HepG2 (cell line): ENCODE measurements around the gene EVL. TPM values are rescaled to one million over a fixed set of nuclear protein-coding genes. Genes with fewer than 3 reads are reported as not detected.

Experiments used
- FOSL2 ChIP-seq: sonication (generic); formaldehyde crosslinking; IDR thresholded peaks from 2 replicates; pipeline ENCODE4 v1.4.0; 2020; ENCODE audit warnings: missing genetic modification reagents
- FOXJ3 ChIP-seq: sonication (generic); formaldehyde crosslinking; IDR thresholded peaks from 2 replicates; pipeline ENCODE4 v1.4.0; 2020; ENCODE audit warnings: missing genetic modification reagents, mild to moderate bottlenecking, borderline replicate concordance
- GZF1 ChIP-seq: sonication (generic); formaldehyde crosslinking; IDR thresholded peaks from 2 replicates; pipeline ENCODE4 v1.5.1; 2020; ENCODE audit warnings: mild to moderate bottlenecking, missing genetic modification reagents
- HDAC2 ChIP-seq: sonication (generic); formaldehyde crosslinking; IDR thresholded peaks from 2 replicates; pipeline ENCODE4 v1.4.0; 2020; ENCODE audit warnings: missing genetic modification reagents
- KMT2A ChIP-seq: sonication (generic); formaldehyde crosslinking; IDR thresholded peaks from 2 replicates; pipeline ENCODE4 v1.4.0; 2020; ENCODE audit warnings: missing genetic modification reagents
- MED1 ChIP-seq: sonication (generic); formaldehyde crosslinking; IDR thresholded peaks from 2 replicates; pipeline ENCODE4 v1.4.0; 2020; ENCODE audit warnings: missing genetic modification reagents
- MIXL1 ChIP-seq: IDR thresholded peaks from 2 replicates; pipeline ENCODE4 v1.6.1; 2016
- MTF1 ChIP-seq: sonication (generic); formaldehyde crosslinking; IDR thresholded peaks from 2 replicates; pipeline ENCODE4 v1.5.0; 2020; ENCODE audit warnings: missing genetic modification reagents
- NCOR1 ChIP-seq: fragments of 200-600 bp; sonication (generic); IDR thresholded peaks from 2 replicates; pipeline ENCODE4 v1.7.0; 2017; ENCODE audit warnings: antibody characterized with exemption, low read length, borderline replicate concordance
- NPAS2 ChIP-seq: sonication (generic); formaldehyde crosslinking; IDR thresholded peaks from 2 replicates; pipeline ENCODE4 v1.8.0; 2022; ENCODE audit warnings: mild to moderate bottlenecking, missing genetic modification reagents, borderline replicate concordance
- RAD21 ChIP-seq: fragments of 450-650 bp; formaldehyde crosslinking; IDR thresholded peaks from 2 replicates; pipeline ENCODE4 v1.5.0; 2020; ENCODE audit warnings: mild to moderate bottlenecking
- TRIM24 ChIP-seq: sonication (generic); formaldehyde crosslinking; IDR thresholded peaks from 2 replicates; pipeline ENCODE4 v1.8.0; 2022; ENCODE audit warnings: mild to moderate bottlenecking, missing genetic modification reagents
- ZBTB8A ChIP-seq: sonication (generic); formaldehyde crosslinking; IDR thresholded peaks from 2 replicates; pipeline ENCODE4 v1.4.0; 2020; ENCODE audit warnings: mild to moderate bottlenecking, low read depth, missing genetic modification reagents, borderline replicate concordance
- ZFP41 ChIP-seq: sonication (generic); formaldehyde crosslinking; IDR thresholded peaks from 2 replicates; pipeline ENCODE4 v1.4.0; 2020; ENCODE audit warnings: mild to moderate bottlenecking, missing genetic modification reagents, borderline replicate concordance
- ZNF672 ChIP-seq: sonication (generic); formaldehyde crosslinking; IDR thresholded peaks from 2 replicates; pipeline ENCODE4 v1.8.1; 2022; ENCODE audit warnings: missing genetic modification reagents
- ZNF709 ChIP-seq: sonication (generic); formaldehyde crosslinking; IDR thresholded peaks from 2 replicates; pipeline ENCODE4 v1.5.0; 2020; ENCODE audit warnings: mild to moderate bottlenecking, missing genetic modification reagents
- ZNF766 ChIP-seq: sonication (generic); formaldehyde crosslinking; IDR thresholded peaks from 2 replicates; pipeline ENCODE4 v1.5.0; 2020; ENCODE audit warnings: missing genetic modification reagents, borderline replicate concordance
- polyA plus RNA-seq, 8 experiments: library from polyadenylated mRNA; depleted of rRNA in 3 of 8; stranded (reverse) in 7 of 8; unstranded in 1 of 8; fragments of >200 nt; fragmentation: Illumina TruSeq in 4 of 8; extraction: Trizol in 4 of 8; gene quantifications; 2 replicates each; pipeline versions ENCODE4 v1.2.1 to v1.2.3, GENCODE V29; 2011 to 2016; ENCODE audit warnings: low read depth in 4 of 8, missing spikeins in 1 of 8, mixed read lengths in 1 of 8; ENCODE audit not compliant: insufficient read depth in 1 of 8
- total RNA-seq, 5 experiments: library from RNA; depleted of rRNA; stranded (reverse); fragments of >200 nt; fragmentation: Illumina TruSeq; extraction: Trizol; gene quantifications; 2 replicates each; pipeline ENCODE4 v1.2.3, GENCODE V29; 2016; ENCODE audit warnings: low read depth in 1 of 5
- TF ChIP-seq, protein P1 (sequence below): sonication (generic); formaldehyde crosslinking; IDR thresholded peaks from 2 replicates; pipeline ENCODE4 v1.9.0; 2021; ENCODE audit warnings: missing genetic modification reagents, borderline replicate concordance
- TF ChIP-seq, protein P2 (sequence below): sonication (generic); formaldehyde crosslinking; IDR thresholded peaks from 2 replicates; pipeline ENCODE4 v1.4.0; 2020; ENCODE audit warnings: missing genetic modification reagents
- TF ChIP-seq, protein P3 (sequence below): sonication (generic); formaldehyde crosslinking; IDR thresholded peaks from 2 replicates; pipeline ENCODE4 v1.4.0; 2020; ENCODE audit warnings: missing genetic modification reagents
- TF ChIP-seq, protein P4 (sequence below): sonication (generic); formaldehyde crosslinking; conservative IDR thresholded peaks from 2 replicates; pipeline ENCODE4 v1.8.0; 2022; ENCODE audit warnings: low read depth, missing genetic modification reagents
- TF ChIP-seq, protein P5 (sequence below): sonication (generic); formaldehyde crosslinking; IDR thresholded peaks from 2 replicates; pipeline ENCODE4 v1.8.1; 2023; ENCODE audit warnings: mild to moderate bottlenecking, moderate library complexity, missing genetic modification reagents

Gene EVL
- total and polyA plus RNA-seq, 2 of the 13 experiments (the other 11 are each of a cell fraction or from before 2014, with no cell fraction given) = 15.1 to 31.2 TPM

DNA sequence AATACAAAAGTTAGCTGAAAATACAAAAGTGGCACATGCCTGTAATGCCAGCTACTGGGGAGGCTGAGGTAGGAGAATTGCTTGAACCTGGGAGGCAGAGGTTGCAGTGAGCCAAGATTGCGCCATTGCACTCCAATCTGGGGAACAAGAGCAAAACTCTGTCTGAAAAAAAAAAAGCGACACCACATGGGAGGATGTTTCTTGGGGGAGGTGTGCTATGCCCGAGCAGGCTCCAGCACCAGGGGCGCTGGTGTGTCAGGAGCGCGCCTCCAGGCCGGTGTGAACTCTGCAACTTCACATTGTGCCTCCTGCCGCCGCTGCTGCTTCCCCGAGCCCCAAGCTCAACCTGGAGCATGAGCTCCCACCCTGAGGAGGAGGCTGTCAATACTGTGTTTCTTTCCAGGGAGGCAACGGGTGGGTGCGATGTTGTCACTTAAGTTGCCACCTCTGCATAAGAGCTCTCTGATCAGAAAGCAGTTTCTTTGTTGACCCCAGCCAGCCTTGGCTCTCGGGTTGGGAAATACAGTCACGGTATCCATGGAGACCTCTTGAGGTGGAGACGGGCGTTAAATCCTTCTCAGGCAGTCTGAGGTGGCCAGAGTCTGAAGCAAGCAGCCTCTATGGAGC, 75.3 kb downstream of the EVL start (continued):
- TF ChIP-seq, protein P1, sequence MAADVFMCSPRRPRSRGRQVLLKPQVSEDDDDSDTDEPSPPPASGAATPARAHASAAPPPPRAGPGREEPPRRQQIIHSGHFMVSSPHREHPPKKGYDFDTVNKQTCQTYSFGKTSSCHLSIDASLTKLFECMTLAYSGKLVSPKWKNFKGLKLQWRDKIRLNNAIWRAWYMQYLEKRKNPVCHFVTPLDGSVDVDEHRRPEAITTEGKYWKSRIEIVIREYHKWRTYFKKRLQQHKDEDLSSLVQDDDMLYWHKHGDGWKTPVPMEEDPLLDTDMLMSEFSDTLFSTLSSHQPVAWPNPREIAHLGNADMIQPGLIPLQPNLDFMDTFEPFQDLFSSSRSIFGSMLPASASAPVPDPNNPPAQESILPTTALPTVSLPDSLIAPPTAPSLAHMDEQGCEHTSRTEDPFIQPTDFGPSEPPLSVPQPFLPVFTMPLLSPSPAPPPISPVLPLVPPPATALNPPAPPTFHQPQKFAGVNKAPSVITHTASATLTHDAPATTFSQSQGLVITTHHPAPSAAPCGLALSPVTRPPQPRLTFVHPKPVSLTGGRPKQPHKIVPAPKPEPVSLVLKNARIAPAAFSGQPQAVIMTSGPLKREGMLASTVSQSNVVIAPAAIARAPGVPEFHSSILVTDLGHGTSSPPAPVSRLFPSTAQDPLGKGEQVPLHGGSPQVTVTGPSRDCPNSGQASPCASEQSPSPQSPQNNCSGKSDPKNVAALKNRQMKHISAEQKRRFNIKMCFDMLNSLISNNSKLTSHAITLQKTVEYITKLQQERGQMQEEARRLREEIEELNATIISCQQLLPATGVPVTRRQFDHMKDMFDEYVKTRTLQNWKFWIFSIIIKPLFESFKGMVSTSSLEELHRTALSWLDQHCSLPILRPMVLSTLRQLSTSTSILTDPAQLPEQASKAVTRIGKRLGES (CRISPR knock-in tag) = no peak
- TF ChIP-seq ZNF766 (CRISPR knock-in tag) (no peak), ZBTB8A (CRISPR knock-in tag) (no peak), FOXJ3 (CRISPR knock-in tag) (peak; percentile 18; the same call in 1 of the 2 replicates), NCOR1 (no peak), MED1 (CRISPR knock-in tag) (0 out of 2 replicates have a peak, but pooled peaks have one; percentile 38), ZNF672 (no peak), GZF1 (CRISPR knock-in tag) (no peak), KMT2A (CRISPR knock-in tag) (no peak), NPAS2 (CRISPR knock-in tag) (no peak), HDAC2 (CRISPR knock-in tag) (peak; percentile 51; the same call in 1 of the 2 replicates), MTF1 (CRISPR knock-in tag) (no peak), FOSL2 (CRISPR knock-in tag) (no peak), ZFP41 (CRISPR knock-in tag) (no peak), TRIM24 (no peak), MIXL1 (CRISPR knock-in tag) (0 out of 2 replicates have a peak, but pooled peaks have one; percentile 30), RAD21 (peak; percentile 83), ZNF709 (CRISPR knock-in tag) (no peak)
- TF ChIP-seq, protein P2, sequence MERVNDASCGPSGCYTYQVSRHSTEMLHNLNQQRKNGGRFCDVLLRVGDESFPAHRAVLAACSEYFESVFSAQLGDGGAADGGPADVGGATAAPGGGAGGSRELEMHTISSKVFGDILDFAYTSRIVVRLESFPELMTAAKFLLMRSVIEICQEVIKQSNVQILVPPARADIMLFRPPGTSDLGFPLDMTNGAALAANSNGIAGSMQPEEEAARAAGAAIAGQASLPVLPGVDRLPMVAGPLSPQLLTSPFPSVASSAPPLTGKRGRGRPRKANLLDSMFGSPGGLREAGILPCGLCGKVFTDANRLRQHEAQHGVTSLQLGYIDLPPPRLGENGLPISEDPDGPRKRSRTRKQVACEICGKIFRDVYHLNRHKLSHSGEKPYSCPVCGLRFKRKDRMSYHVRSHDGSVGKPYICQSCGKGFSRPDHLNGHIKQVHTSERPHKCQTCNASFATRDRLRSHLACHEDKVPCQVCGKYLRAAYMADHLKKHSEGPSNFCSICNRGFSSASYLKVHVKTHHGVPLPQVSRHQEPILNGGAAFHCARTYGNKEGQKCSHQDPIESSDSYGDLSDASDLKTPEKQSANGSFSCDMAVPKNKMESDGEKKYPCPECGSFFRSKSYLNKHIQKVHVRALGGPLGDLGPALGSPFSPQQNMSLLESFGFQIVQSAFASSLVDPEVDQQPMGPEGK (CRISPR knock-in tag) = peak; percentile 54
- TF ChIP-seq, protein P3, sequence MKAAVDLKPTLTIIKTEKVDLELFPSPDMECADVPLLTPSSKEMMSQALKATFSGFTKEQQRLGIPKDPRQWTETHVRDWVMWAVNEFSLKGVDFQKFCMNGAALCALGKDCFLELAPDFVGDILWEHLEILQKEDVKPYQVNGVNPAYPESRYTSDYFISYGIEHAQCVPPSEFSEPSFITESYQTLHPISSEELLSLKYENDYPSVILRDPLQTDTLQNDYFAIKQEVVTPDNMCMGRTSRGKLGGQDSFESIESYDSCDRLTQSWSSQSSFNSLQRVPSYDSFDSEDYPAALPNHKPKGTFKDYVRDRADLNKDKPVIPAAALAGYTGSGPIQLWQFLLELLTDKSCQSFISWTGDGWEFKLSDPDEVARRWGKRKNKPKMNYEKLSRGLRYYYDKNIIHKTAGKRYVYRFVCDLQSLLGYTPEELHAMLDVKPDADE = no peak
- TF ChIP-seq, protein P4, sequence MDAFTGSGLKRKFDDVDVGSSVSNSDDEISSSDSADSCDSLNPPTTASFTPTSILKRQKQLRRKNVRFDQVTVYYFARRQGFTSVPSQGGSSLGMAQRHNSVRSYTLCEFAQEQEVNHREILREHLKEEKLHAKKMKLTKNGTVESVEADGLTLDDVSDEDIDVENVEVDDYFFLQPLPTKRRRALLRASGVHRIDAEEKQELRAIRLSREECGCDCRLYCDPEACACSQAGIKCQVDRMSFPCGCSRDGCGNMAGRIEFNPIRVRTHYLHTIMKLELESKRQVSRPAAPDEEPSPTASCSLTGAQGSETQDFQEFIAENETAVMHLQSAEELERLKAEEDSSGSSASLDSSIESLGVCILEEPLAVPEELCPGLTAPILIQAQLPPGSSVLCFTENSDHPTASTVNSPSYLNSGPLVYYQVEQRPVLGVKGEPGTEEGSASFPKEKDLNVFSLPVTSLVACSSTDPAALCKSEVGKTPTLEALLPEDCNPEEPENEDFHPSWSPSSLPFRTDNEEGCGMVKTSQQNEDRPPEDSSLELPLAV (CRISPR knock-in tag) = no peak
- TF ChIP-seq, protein P5, sequence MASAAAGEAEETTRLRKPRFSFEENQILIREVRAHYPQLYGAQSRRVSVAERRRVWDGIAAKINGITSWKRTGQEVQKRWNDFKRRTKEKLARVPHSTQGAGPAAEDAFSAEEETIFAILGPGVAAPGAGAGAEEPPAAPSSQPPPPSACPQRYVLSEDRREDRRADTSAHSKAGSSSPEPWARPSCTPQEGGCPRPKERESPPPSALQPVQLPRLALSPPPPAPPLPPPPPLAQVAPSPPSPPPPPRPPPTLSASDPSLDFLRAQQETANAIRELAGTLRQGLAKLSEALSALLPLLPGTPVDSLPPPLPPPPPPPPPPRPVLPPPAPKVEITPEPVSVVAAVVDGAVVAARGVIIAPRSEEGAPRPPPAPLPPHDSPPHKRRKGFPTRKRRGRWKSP (CRISPR knock-in tag) = peak; percentile 53; the same call in 1 of the 2 replicates
